T-helper 17 cell (primary cell): Measurements from ENCODE around the gene PARVB. TPM values are rescaled to one million over a fixed set of nuclear protein-coding genes. Genes with fewer than 3 reads are reported as not detected.
A peak's percentile ranks its signal among the peaks of the same experiment; 100 is the strongest.

Experiments
- ATAC-seq: fragments of 150-1000 bp; cut with Tn5 transposase; 2 replicates; pipeline ENCODE4 v1.10.0; 2021; ENCODE audit warnings: mild to moderate bottlenecking, moderate library complexity
- DNase-seq, 3 donors: peaks; one replicate each; pipeline versions ENCODE4 v3.0.0 to v3.0.0-alpha.2; 2020 to 2021
- H3K9me3 ChIP-seq: one replicate; pipeline ENCODE4 v1.7.0; 2013; ENCODE audit warnings: low read length, mild to moderate bottlenecking; ENCODE audit not compliant: control insufficient read depth, poor library complexity, severe bottlenecking
- H3K27ac Mint-ChIP-seq: one replicate; pipeline ENCODE4 v1.8.0; 2022; ENCODE audit warnings: mild to moderate bottlenecking, moderate library complexity, mixed read lengths
- H3K27me3 Mint-ChIP-seq: one replicate; pipeline ENCODE4 v1.8.0; 2022; ENCODE audit warnings: mixed read lengths
- H3K36me3 Mint-ChIP-seq: one replicate; pipeline ENCODE4 v1.8.0; 2022; ENCODE audit warnings: low read depth, mixed read lengths
- H3K4me1 Mint-ChIP-seq: one replicate; pipeline ENCODE4 v1.8.0; 2022; ENCODE audit warnings: mild to moderate bottlenecking, mixed read lengths
- H3K4me3 Mint-ChIP-seq: one replicate; pipeline ENCODE4 v1.8.0; 2022; ENCODE audit warnings: mild to moderate bottlenecking, moderate library complexity, mixed read lengths
- total RNA-seq, 4 donors: library from RNA in 2 of 4; stranded (reverse) in 2 of 4; gene quantifications; one replicate each; pipeline ENCODE4 v1.2.3 and lab custom pipeline; 2022 to 2026

The PARVB gene
- total RNA-seq, 2 donors from 2014 or later = 14.6 to 36.4 TPM

DNA sequence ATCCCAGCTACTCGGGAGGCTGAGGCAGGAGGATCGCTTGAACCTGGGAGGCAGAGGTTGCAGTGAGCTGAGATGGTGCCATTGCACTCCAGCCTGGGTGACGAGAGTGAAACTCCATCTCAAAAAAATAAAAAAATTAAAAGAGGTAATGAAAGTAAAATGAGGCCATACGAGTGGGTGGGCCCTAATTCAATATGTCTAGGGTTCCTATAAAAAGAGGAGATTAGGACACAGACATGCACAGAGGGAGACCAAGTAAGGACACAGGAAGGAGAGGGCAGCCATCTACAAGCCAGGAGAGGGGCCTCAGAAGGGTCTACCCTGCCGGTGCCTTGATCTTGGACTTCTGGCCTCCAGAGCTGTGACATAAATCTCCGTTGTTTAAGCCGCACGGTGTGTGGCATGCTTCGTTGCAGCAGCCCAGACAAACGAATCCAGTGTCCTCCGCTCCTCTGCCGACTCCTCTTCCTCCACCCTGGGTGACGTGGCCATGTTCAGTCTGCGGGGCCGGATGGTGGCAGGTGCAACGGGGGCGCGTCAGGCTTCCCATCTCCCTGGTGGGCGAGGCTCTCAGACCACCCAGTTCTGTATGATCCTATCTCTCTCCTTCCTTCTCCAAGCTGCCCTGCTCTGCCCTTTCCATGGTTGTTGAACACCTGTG lies 105.0 kb downstream of the PARVB start:
- Mint-ChIP-seq H3K27me3 (no peaks in the 10 kb centered on the region), H3K36me3 (peaks cover 5% of the 10 kb centered on the region), H3K4me3 (no peak overlapping the region), H3K27ac (no peak overlapping the region), H3K4me1 (no peaks in the 10 kb centered on the region)
- DNase-seq = no peak
- no peak for ATAC-seq
- no peaks in the 10 kb centered on the region for H3K9me3 ChIP-seq

DNA sequence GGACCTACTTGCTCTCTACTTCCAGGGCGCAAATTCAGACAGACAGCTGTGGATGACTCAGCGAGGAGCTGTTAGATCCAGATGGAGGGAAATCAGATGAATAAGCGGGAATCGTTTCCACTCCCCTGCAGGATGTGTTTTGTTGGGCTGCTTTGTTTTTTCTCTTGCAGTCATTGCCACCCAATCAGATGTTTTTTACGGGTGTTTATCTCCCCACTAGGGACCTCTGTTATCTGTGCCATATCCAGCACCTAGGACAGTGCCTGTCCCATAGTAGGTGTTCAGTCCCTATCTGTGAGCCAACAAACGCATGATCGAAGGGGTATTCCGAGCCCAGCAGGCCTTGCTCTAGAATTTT lies 105.5 kb downstream of the PARVB start:
- H3K36me3 Mint-ChIP-seq = peaks cover 5% of the 10 kb centered on the region
- no peak for DNase-seq
- no peaks in the 10 kb centered on the region for H3K9me3 ChIP-seq
- no peak overlapping the region for H3K4me3 Mint-ChIP-seq
- H3K27ac Mint-ChIP-seq = no peak overlapping the region
- no peak for ATAC-seq
- no peaks in the 10 kb centered on the region for H3K27me3 Mint-ChIP-seq
- H3K4me1 Mint-ChIP-seq = no peaks in the 10 kb centered on the region

- H3K9me3 ChIP-seq = no peaks in the 10 kb centered on the region
- ATAC-seq (no peak), DNase-seq (no peak)
- H3K36me3 Mint-ChIP-seq = peaks cover 5% of the 10 kb centered on the region
- no peaks in the 10 kb centered on the region for H3K27me3 Mint-ChIP-seq
- no peak overlapping the region for H3K27ac Mint-ChIP-seq
- H3K4me3 Mint-ChIP-seq = no peak overlapping the region
- H3K4me1 Mint-ChIP-seq = no peaks in the 10 kb centered on the region
These were observed 106.1 kb downstream of the PARVB start for GRCh38 chr22:44130076-44130711.

DNA sequence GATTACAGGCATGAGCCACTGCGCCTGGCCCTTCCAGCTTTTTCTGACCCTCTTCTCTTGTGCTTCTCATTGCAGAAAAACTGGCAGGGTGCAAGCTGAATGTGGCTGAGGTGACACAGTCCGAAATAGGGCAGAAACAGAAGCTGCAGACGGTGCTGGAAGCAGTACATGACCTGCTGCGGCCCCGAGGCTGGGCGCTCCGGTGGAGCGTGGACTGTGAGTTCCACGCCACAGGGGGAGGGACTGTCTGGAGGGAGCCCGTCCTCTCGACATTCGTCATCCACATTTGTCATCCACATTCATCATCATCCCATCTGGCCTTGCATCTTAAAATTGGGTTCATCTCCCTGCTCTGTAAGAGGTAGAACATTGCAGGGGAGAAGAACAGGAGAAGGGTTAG lies 107.3 kb downstream of the PARVB start:
- no peak overlapping the region for H3K27ac Mint-ChIP-seq
- H3K4me3 Mint-ChIP-seq = no peak overlapping the region

DNA sequence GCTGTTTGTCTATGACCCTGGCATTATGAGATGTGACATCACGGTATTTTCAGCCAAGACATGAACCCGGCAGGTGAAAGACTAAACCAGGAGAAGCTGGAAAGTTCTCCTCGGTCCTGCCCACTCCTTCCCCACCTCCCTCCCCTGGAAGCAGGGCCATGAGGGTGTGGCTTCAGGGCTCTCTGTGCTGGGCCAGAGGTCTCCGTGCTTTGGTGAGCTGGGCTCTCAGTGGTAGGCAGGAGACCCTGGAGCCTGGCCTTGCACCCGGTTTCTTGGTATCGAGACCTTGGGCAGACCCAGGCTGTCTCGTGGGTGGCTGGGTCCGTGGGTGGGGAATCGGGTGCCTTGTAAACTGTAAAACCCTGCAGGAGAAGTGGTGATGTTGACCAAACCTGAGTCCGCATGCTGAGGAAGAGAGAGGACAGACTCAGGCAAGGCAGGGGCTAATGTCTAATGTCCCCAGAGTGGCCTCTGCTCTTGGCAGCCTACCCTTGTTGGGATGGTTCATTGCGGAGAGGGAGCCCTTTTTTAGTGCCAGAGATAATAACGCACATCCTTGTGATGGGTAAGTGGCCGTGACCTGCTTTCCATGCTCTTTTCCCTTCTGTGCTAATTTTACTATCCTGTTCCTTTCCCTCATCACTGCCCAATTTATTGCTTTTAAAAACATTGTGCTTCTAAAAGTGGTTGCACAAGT lies 108.0 kb downstream of the PARVB start:
- ATAC-seq (no peak), DNase-seq (no peak)
- Mint-ChIP-seq H3K27ac (no peak overlapping the region), H3K27me3 (no peaks in the 10 kb centered on the region), H3K4me1 (no peaks in the 10 kb centered on the region), H3K36me3 (peaks cover 15% of the 10 kb centered on the region), H3K4me3 (no peak overlapping the region)
- H3K9me3 ChIP-seq = peaks cover 2% of the 10 kb centered on the region

More for the DNA sequence above, 107.3 kb downstream of the PARVB start:
- no peak for ATAC-seq
- DNase-seq = no peak
- no peaks in the 10 kb centered on the region for H3K9me3 ChIP-seq
- no peaks in the 10 kb centered on the region for H3K4me1 Mint-ChIP-seq
- H3K27me3 Mint-ChIP-seq = no peaks in the 10 kb centered on the region
- H3K36me3 Mint-ChIP-seq = peaks cover 11% of the 10 kb centered on the region

- DNase-seq (no peak), ATAC-seq (no peak)
- Mint-ChIP-seq H3K4me3 (no peak overlapping the region), H3K27me3 (no peaks in the 10 kb centered on the region), H3K36me3 (peaks cover 15% of the 10 kb centered on the region), H3K27ac (no peak overlapping the region), H3K4me1 (no peaks in the 10 kb centered on the region)
- H3K9me3 ChIP-seq = peaks cover 5% of the 10 kb centered on the region
These were observed 108.6 kb downstream of the PARVB start for GRCh38 chr22:44132724-44133123.

GRCh38 chr22:44133161-44133560 lies 109.1 kb downstream of the PARVB start:
- peaks cover 15% of the 10 kb centered on the region for H3K36me3 Mint-ChIP-seq
- DNase-seq (no peak), ATAC-seq (no peak)
- no peaks in the 10 kb centered on the region for H3K27me3 Mint-ChIP-seq
- no peak overlapping the region for H3K27ac Mint-ChIP-seq
- no peaks in the 10 kb centered on the region for H3K4me1 Mint-ChIP-seq
- H3K4me3 Mint-ChIP-seq = no peak overlapping the region
- peaks cover 5% of the 10 kb centered on the region for H3K9me3 ChIP-seq

GRCh38 chr22:44133901-44134571 lies 109.9 kb downstream of the PARVB start:
- Mint-ChIP-seq H3K4me3 (peak overlapping the region; percentile 25), H3K4me1 (no peaks in the 10 kb centered on the region), H3K27me3 (no peaks in the 10 kb centered on the region), H3K36me3 (peaks cover 15% of the 10 kb centered on the region), H3K27ac (no peak overlapping the region)
- DNase-seq = no peak
- H3K9me3 ChIP-seq = peaks cover 5% of the 10 kb centered on the region
- no peak for ATAC-seq

- peaks cover 5% of the 10 kb centered on the region for H3K9me3 ChIP-seq
- no peak for ATAC-seq
- Mint-ChIP-seq H3K27ac (no peak overlapping the region), H3K27me3 (no peaks in the 10 kb centered on the region), H3K4me3 (no peak overlapping the region), H3K4me1 (no peaks in the 10 kb centered on the region), H3K36me3 (peaks cover 15% of the 10 kb centered on the region)
- no peak for DNase-seq
These were observed 112.0 kb downstream of the PARVB start for GRCh38 chr22:44136112-44136511.

DNA sequence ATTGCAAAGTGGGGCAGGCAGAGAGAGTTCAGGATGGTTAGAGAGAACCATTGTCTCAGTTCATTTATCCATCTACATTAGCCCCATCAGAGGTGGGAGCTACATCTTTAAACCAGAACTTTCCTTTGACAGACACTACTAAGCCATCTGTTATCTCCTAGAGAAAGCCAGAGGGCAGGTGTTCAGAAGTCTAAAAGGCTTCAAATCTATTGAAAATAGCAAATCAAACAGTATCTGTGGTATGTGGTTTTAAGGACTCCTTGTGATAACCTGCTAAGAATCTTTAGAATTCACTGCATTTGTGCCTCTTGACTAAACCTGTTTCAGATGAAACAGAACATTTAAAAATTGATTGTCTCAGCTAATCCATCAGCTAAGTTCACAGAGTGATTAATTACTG lies 112.7 kb downstream of the PARVB start:
- DNase-seq (no peak), ATAC-seq (no peak)
- Mint-ChIP-seq H3K27me3 (no peaks in the 10 kb centered on the region), H3K27ac (no peak overlapping the region), H3K36me3 (peaks cover 12% of the 10 kb centered on the region), H3K4me1 (no peaks in the 10 kb centered on the region), H3K4me3 (no peak overlapping the region)
- H3K9me3 ChIP-seq = peaks cover 5% of the 10 kb centered on the region

GRCh38 chr22:44137415-44137814 lies 113.3 kb downstream of the PARVB start:
- H3K9me3 ChIP-seq = peaks cover 5% of the 10 kb centered on the region
- H3K36me3 Mint-ChIP-seq = peaks cover 12% of the 10 kb centered on the region
- H3K4me1 Mint-ChIP-seq = no peaks in the 10 kb centered on the region
- H3K27ac Mint-ChIP-seq = no peak overlapping the region
- DNase-seq = no peak
- ATAC-seq = no peak
- H3K27me3 Mint-ChIP-seq = no peaks in the 10 kb centered on the region
- no peak overlapping the region for H3K4me3 Mint-ChIP-seq

DNA sequence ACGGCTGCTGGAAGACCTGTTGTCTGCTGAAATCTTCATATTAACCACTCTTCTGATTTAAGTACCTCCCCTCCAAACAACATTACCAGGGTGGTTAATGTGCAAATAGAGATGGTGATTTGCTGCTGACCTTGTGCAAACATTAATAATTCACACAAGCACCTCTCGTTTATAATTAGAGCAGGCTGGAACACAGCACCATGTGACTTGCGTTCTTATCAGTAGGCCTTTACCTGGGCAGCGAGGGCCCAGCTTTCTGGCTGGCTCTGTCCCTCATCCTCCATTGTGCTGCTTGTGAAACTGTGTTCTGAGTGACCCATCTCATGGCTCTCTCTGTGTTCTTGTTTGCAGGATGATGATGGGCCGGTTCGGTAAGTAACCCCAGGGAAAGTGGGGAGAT lies 115.7 kb downstream of the PARVB start:
- Mint-ChIP-seq H3K36me3 (peaks cover 10% of the 10 kb centered on the region), H3K4me3 (no peak overlapping the region), H3K27me3 (no peaks in the 10 kb centered on the region), H3K27ac (no peak overlapping the region), H3K4me1 (no peaks in the 10 kb centered on the region)
- no peak for DNase-seq
- ATAC-seq = no peak
- peaks cover 5% of the 10 kb centered on the region for H3K9me3 ChIP-seq

DNA sequence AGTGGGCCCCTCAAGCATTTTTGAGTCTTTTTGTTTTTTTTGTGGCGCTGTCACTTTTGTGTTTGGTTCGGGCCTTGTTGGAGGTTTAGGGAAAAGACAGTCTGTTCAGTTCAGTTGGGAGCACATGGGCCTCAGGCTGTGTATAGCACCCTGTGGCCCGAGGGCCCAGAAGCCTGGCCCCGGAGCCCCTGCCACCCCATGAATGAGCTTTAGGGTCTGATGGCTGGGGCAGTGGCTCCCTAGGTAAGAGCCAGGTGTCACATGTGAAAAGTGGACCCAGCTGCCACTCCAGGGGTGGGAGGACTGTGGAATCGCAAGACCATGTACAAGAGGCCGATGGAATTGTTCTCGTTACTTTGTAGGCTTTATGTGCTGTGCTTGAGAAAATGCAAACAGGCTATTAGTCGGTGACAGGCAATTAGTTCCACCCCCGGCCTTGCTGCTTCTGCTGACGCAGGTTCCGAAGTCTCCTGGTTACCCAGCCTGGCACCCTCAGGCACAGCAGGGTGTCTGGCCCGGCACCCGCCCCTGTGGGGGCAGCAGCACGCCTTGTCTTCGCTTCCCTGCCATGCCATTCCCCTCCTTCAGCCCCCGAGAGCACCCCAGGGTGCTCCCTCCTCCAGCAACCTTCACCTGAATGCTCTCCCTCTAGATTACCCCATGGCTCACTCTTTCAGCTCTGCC lies 118.5 kb downstream of the PARVB start:
- peaks cover 4% of the 10 kb centered on the region for H3K36me3 Mint-ChIP-seq
- H3K4me3 Mint-ChIP-seq = no peak overlapping the region
- peaks cover 7% of the 10 kb centered on the region for H3K4me1 Mint-ChIP-seq
- H3K9me3 ChIP-seq = no peaks in the 10 kb centered on the region
- H3K27me3 Mint-ChIP-seq = no peaks in the 10 kb centered on the region
- no peak overlapping the region for H3K27ac Mint-ChIP-seq
- DNase-seq (no peak), ATAC-seq (no peak)
